ENCODE results near the gene TNFRSF1A.
"Not testable (repeated sequence)": the region's sequence is repeated elsewhere in the genome, so short reads cannot be mapped to it uniquely, and the experiment has no call there.

Gene TNFRSF1A

DNA sequence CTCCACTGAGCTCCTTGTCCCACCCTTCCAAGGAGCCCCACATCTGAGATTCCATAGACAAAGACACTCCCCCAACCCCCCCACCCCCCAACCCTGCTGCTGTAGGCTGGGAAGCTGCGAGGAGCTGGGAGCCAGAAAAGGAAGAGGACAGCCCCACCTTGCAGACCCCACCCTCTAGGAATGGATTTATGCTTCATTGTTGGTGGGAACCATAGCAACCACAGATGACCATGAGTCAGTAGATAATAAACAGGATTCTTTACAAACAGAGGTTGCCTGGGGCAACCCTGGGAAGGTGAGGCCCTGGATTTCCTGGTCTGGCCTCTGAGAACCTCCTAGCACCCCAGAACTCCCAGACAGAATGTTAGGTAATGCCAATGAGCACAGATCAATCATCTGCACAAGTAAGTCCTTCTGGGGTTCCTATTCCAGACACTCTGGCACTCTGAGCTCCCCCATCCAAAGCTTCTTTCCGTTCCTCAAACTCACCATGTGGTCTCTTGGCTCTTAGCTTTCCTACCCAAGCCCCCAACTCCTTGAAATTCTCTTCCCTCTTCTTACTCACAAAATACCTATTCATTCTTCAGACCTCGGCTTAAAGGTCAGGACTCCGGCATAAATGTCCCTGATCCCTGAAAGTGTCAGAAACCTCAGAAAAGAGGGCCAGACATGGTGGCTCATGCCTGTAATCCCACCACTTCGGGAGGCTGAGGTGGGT is 46.6 kb downstream of the TNFRSF1A start:
- no peak overlapping the region for H3K4me3 ChIP-seq (ENCODE audit: low read length)
- TF ChIP-seq CTCF (IDR thresholded peaks at IDR 0.05; ENCODE audit: insufficient read depth, low read depth, low read length, missing control alignments): no peak
- DNase-seq (ENCODE audit: low read depth): peak; percentile 95

DNA sequence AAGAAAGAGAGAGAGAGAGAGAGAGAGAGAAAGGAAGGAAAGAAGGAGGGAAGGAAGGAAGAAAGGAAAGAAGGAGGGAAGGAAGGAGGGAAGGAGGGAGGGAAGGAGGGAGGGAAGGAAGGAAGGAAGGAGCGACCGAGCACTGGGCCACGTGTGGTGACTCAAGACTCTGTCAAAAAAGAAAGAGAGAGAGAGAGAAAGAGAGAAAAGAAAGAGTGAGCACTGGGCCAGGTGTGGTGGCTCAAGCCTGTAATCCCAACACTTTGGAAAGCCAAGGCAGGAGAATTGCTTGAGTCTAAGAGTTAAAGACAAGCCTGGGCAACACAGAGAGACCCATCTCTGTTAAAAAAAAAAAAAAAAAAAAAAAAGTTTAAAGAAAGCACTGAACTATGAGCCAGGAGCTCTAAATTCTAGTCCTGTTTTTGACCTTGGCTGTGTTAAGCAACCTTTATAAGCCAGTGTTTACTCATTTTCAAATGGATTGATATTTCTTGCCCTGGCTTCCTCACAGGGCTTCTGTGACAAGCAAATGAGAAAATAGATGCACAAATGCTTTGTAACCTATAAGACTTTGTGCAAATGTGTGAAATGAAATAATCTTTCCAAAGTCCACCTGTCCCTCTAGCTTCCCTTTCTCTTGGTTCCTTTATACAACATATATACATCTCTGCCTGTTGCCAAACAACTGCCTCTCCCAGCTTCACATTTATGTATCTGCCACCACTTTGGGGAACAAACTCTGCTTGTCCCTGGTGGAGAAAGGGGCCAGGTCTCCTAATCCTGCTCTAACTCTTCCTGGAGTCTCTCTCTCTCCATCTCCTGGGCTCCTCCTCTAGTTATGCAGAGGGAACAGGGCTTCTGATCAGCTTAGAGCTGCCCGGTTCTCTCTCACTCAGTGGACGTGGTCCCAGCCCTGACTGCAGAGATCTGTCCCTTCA is 47.5 kb downstream of the TNFRSF1A start:
- no peak for TF ChIP-seq CTCF (IDR thresholded peaks at IDR 0.05; ENCODE audit: insufficient read depth, low read depth, low read length, missing control alignments)
- no peak for DNase-seq (ENCODE audit: low read depth)
- no peak overlapping the region for H3K4me3 ChIP-seq (ENCODE audit: low read length)

DNA sequence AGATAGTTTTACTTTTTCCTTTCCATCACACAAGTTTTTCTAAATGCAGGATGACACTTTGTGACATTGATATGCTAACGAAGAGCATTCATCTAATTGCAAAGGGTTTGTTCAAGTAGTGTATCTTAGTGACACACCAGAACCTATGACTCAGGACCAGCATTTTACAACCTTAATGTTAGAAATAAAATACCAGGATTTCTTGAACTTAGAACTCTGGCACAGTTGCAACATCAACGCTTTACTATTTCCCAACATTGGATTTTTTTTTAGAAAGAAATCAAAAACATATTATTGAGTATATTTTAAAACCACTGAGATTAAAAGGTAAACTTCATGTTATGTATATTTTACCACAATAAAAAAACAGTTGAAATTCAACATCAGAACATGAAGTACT is 49.3 kb downstream of the TNFRSF1A start:
- no peak for TF ChIP-seq CTCF (IDR thresholded peaks at IDR 0.05; ENCODE audit: insufficient read depth, low read depth, low read length, missing control alignments)
- peak; percentile 61 for DNase-seq (ENCODE audit: low read depth)
- H3K4me3 ChIP-seq (ENCODE audit: low read length): no peak overlapping the region

GRCh38 chr12:6289906-6290305 is 52.0 kb downstream of the TNFRSF1A start:
- DNase-seq (ENCODE audit: low read depth); H3K4me3 ChIP-seq (ENCODE audit: low read length): not testable (repeated sequence)

GRCh38 chr12:6289081-6289480 is 52.8 kb downstream of the TNFRSF1A start:
- not testable (repeated sequence) for DNase-seq (ENCODE audit: low read depth); H3K4me3 ChIP-seq (ENCODE audit: low read length)

- peak; percentile 94 for DNase-seq (ENCODE audit: low read depth)
- TF ChIP-seq CTCF (IDR thresholded peaks at IDR 0.05; ENCODE audit: insufficient read depth, low read depth, low read length, missing control alignments): no peak
- H3K4me3 ChIP-seq (ENCODE audit: low read length): no peak overlapping the region
These were observed 53.6 kb downstream of the TNFRSF1A start for GRCh38 chr12:6288235-6288634.

DNA sequence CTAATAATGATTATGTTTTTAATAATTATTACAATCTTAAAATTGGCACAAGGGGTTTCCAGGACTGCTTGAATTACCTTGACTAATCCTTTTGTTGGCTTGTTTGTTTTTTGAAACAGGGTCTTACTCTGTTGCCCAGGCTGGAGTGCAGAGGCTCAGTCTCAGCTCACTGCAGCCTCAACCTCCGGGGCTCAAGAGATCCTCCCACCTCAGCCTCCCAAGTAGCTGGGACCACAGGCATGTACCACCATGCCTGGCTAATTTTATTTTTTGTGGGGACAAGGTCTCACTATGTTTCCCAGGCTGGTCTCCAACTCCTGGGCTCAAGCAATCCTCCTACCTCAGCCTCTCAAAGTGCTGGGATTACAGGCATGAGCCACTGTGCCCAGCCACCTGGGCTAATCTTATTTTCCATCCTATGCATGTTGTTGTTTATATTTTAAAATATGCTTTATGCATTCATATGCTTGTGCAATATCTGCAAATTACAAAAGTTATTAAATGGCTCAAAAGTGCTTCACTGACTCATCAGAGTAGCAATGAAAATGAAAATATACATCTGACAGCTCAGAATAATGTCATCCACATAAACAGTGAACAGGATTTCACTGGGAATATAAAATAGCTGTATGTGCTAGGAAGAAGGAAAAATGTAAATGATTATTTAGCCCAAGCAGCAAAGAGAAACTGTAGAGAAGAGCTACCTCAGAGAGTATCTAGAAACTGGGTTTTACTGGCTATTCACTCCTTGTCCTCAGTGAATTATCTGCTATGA is 56.2 kb downstream of the TNFRSF1A start:
- H3K4me3 ChIP-seq (ENCODE audit: low read length): no peak overlapping the region
- no peak for TF ChIP-seq CTCF (IDR thresholded peaks at IDR 0.05; ENCODE audit: insufficient read depth, low read depth, low read length, missing control alignments)
- DNase-seq (ENCODE audit: low read depth): peak; percentile 77
